PC-9 (cell line): Measurements from ENCODE around the gene PTP4A1. TPM values are rescaled to one million over a fixed set of nuclear protein-coding genes. Genes with fewer than 3 reads are reported as not detected.

Source experiments
- BruUV-seq: library from RNA; stranded (reverse); fragments of 400-500 nt; replicated peaks from 2 replicates; lab custom pipeline; 2021; lab: Mats Ljungman, UMichigan
- CTCF ChIA-PET: fragments of 300-600 bp; sonication (Branson Sonifier 250); formaldehyde crosslinking; loops from one replicate; lab custom pipeline; 2022; ENCODE audit warnings: antibody characterized with exemption; lab: Charles Lee
- POLR2A ChIA-PET: fragments of 300-600 bp; sonication (Branson Sonifier 250); formaldehyde crosslinking; loops from one replicate; lab custom pipeline; 2022; ENCODE audit warnings: antibody characterized with exemption; ENCODE audit not compliant: unreplicated experiment; lab: Charles Lee
- DNase-seq, 2 experiments: peaks; one replicate each; pipeline versions ENCODE4 v3.0.0 to v3.0.0-alpha.2; 2015 to 2022; ENCODE audit warnings: mixed read lengths in 1 of 2
- H2AFZ ChIP-seq: fragments of 200-600 bp; sonication (generic); 2 replicates; pipeline ENCODE4 v1.8.1; 2017; ENCODE audit warnings: antibody characterized with exemption
- H3F3A ChIP-seq: fragments of 200-600 bp; sonication (generic); 2 replicates; pipeline ENCODE4 v1.8.1; 2017; ENCODE audit warnings: antibody characterized with exemption, mild to moderate bottlenecking, low read depth; ENCODE audit not compliant: insufficient read depth
- H3K27ac ChIP-seq: fragments of 200-600 bp; sonication (generic); 2 replicates; pipeline ENCODE4 v1.6.1; 2016; ENCODE audit warnings: mixed run types
- H3K27me3 ChIP-seq: fragments of 200-600 bp; sonication (generic); 2 replicates; pipeline ENCODE4 v1.6.1; 2016; ENCODE audit warnings: low read depth, mixed run types; ENCODE audit not compliant: insufficient read depth
- H3K36me3 ChIP-seq: fragments of 200-600 bp; sonication (generic); 2 replicates; pipeline ENCODE4 v1.6.1; 2016; ENCODE audit warnings: low read depth, mixed run types
- H3K4me1 ChIP-seq: fragments of 200-600 bp; sonication (generic); replicated peaks from 2 replicates; pipeline ENCODE4 v1.6.1; 2016; ENCODE audit warnings: mixed run types; ENCODE audit not compliant: insufficient read depth
- H3K4me2 ChIP-seq: fragments of 200-600 bp; sonication (generic); 2 replicates; pipeline ENCODE4 v1.6.1; 2017; ENCODE audit warnings: mixed run types
- H3K4me3 ChIP-seq: fragments of 200-600 bp; sonication (generic); 2 replicates; pipeline ENCODE4 v1.6.1; 2016; ENCODE audit warnings: mixed run types
- H3K79me2 ChIP-seq: fragments of 200-600 bp; sonication (generic); 2 replicates; pipeline ENCODE4 v1.6.1; 2017; ENCODE audit warnings: low read depth, mixed run types
- H3K9me2 ChIP-seq: fragments of 200-600 bp; sonication (generic); 2 replicates; pipeline ENCODE4 v1.8.1; 2017; ENCODE audit warnings: mild to moderate bottlenecking; ENCODE audit not compliant: insufficient read depth
- H3K9me3 ChIP-seq: fragments of 200-600 bp; sonication (generic); 2 replicates; pipeline ENCODE4 v1.8.1; 2016; ENCODE audit warnings: low read depth; ENCODE audit not compliant: insufficient read depth
- H4K20me1 ChIP-seq: fragments of 200-600 bp; sonication (generic); 2 replicates; pipeline ENCODE4 v1.8.1; 2017; ENCODE audit not compliant: insufficient read depth
- EZH2 ChIP-seq: fragments of 200-600 bp; sonication (generic); IDR thresholded peaks from 2 replicates; pipeline ENCODE4 v1.8.0; 2017; ENCODE audit warnings: antibody characterized with exemption, low read depth
- intact Hi-C: fragments of 100-400 bp; cut with micrococcal nuclease; formaldehyde crosslinking; loops from one replicate; pipeline ENCODE4 v1.10.0; 2022; ENCODE audit not compliant: unreplicated experiment
- total RNA-seq: library from RNA; stranded (reverse); gene quantifications from 2 replicates; pipeline ENCODE4 v1.2.3, GENCODE V29; 2021
- TF ChIP-seq, protein P1 (sequence below): fragments of 200-600 bp; sonication (generic); conservative IDR thresholded peaks from 2 replicates; pipeline ENCODE4 v1.6.1; 2017; ENCODE audit warnings: mixed run types, antibody characterized with exemption, mild to moderate bottlenecking, moderate library complexity

The PTP4A1 gene
- total RNA-seq, 1 experiment from 2014 or later, result 63.8 TPM

DNA sequence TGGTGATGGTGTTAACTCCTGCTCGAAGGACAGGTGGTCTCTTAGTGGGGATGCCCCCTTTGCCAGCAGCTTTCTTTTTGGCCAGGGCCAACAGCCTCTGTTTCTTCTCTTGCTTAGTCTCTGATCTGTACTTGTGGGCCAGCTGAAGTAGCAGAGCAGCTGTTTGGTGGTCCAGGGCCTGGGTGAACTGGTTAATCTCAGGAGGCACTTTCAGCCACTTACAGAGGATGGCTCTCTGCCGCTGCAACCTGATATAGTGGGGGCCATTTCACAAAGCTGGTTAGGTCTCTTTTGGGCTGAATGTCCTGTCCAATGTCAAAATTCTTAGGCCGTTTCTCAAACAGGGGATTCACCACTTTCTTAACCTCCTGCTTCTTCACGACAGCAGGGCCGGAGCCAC lies 23.2 kb upstream of the PTP4A1 start:
- no peak overlapping the region for H3K27ac ChIP-seq
- TF ChIP-seq, protein P1, sequence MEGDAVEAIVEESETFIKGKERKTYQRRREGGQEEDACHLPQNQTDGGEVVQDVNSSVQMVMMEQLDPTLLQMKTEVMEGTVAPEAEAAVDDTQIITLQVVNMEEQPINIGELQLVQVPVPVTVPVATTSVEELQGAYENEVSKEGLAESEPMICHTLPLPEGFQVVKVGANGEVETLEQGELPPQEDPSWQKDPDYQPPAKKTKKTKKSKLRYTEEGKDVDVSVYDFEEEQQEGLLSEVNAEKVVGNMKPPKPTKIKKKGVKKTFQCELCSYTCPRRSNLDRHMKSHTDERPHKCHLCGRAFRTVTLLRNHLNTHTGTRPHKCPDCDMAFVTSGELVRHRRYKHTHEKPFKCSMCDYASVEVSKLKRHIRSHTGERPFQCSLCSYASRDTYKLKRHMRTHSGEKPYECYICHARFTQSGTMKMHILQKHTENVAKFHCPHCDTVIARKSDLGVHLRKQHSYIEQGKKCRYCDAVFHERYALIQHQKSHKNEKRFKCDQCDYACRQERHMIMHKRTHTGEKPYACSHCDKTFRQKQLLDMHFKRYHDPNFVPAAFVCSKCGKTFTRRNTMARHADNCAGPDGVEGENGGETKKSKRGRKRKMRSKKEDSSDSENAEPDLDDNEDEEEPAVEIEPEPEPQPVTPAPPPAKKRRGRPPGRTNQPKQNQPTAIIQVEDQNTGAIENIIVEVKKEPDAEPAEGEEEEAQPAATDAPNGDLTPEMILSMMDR, result no peak
- no peak for TF ChIP-seq EZH2
- CTCF ChIA-PET, result interaction anchor here (0.6 kb wide), 1 partner anchor 107 kb away, joined by 3 read pairs; no protein-coding TSS in a partner anchor

GRCh38 chr6:63553208-63553607 lies 19.1 kb upstream of the PTP4A1 start:
- H3K79me2 ChIP-seq, result no peaks in the 10 kb centered on the region
- H2AFZ ChIP-seq, result no peak overlapping the region
- no TSS peak for BruUV-seq
- no peaks in the 10 kb centered on the region for H3K36me3 ChIP-seq
- DNase-seq, result no peak
- no peaks in the 10 kb centered on the region for H3K27me3 ChIP-seq
- H3K9me3 ChIP-seq, result no peaks in the 10 kb centered on the region
- H3K27ac ChIP-seq, result no peak overlapping the region
- no peak for TF ChIP-seq EZH2
- TF ChIP-seq, protein P1, result no peak
- peaks cover 10% of the 10 kb centered on the region for H3K4me1 ChIP-seq
- H3K4me2 ChIP-seq, result no peak overlapping the region
- H3K9me2 ChIP-seq, result no peaks in the 10 kb centered on the region
- intact Hi-C loops, result no loop called here
- H4K20me1 ChIP-seq, result no peaks in the 10 kb centered on the region
- H3K4me3 ChIP-seq, result no peak overlapping the region
- POLR2A ChIA-PET, result no interaction called here
- H3F3A ChIP-seq, result no peaks in the 10 kb centered on the region
- CTCF ChIA-PET, result interaction anchor here (0.6 kb wide), 1 partner anchor 72 kb away, joined by 5 read pairs; no protein-coding TSS in a partner anchor

More for the DNA sequence above, 23.2 kb upstream of the PTP4A1 start:
- no TSS peak for BruUV-seq
- H3K79me2 ChIP-seq, result no peaks in the 10 kb centered on the region
- POLR2A ChIA-PET, result no interaction called here
- H3K9me2 ChIP-seq, result no peaks in the 10 kb centered on the region
- intact Hi-C loops, result no loop called here
- no peak for DNase-seq
- H3K27me3 ChIP-seq, result no peaks in the 10 kb centered on the region
- no peak overlapping the region for H2AFZ ChIP-seq
- no peaks in the 10 kb centered on the region for H3F3A ChIP-seq
- no peaks in the 10 kb centered on the region for H3K4me1 ChIP-seq
- no peak overlapping the region for H3K4me2 ChIP-seq
- no peaks in the 10 kb centered on the region for H4K20me1 ChIP-seq
- H3K9me3 ChIP-seq, result no peaks in the 10 kb centered on the region
- no peak overlapping the region for H3K4me3 ChIP-seq
- no peaks in the 10 kb centered on the region for H3K36me3 ChIP-seq

GRCh38 chr6:63553900-63554299 lies 18.4 kb upstream of the PTP4A1 start:
- H3K9me3 ChIP-seq, result no peaks in the 10 kb centered on the region
- POLR2A ChIA-PET, result no interaction called here
- H3K4me1 ChIP-seq, result peaks cover 10% of the 10 kb centered on the region
- H3F3A ChIP-seq, result no peaks in the 10 kb centered on the region
- no peak overlapping the region for H3K27ac ChIP-seq
- H3K27me3 ChIP-seq, result no peaks in the 10 kb centered on the region
- BruUV-seq, result no TSS peak
- H3K9me2 ChIP-seq, result no peaks in the 10 kb centered on the region
- no peaks in the 10 kb centered on the region for H3K36me3 ChIP-seq
- no peak overlapping the region for H2AFZ ChIP-seq
- intact Hi-C loops, result no loop called here
- H3K4me3 ChIP-seq, result no peak overlapping the region
- no peak for TF ChIP-seq EZH2
- TF ChIP-seq, protein P1, result no peak
- no peak for DNase-seq
- CTCF ChIA-PET, result no interaction called here
- no peaks in the 10 kb centered on the region for H3K79me2 ChIP-seq
- no peak overlapping the region for H3K4me2 ChIP-seq
- H4K20me1 ChIP-seq, result no peaks in the 10 kb centered on the region
